ENCODE results near the gene EMC8.

The EMC8 gene

GRCh38 chr16:85752511-85753420 is 46.6 kb downstream of the EMC8 start:
- Mint-ChIP-seq H3K9me3 (no peaks in the 10 kb centered on the region), H3K4me1 (peaks cover 5% of the 10 kb centered on the region), H3K4me3 (no peak overlapping the region), H3K27ac (ENCODE audit: low read depth) (no peak overlapping the region), H3K27me3 (peaks cover 39% of the 10 kb centered on the region), H3K36me3 (ENCODE audit: insufficient read depth) (peaks cover 4% of the 10 kb centered on the region)
- DNase-seq (ENCODE audit: low spot score in 2 of 2) (no peak), ATAC-seq (replicated peaks; ENCODE audit: extremely low read depth, poor library complexity, severe bottlenecking) (no peak)

GRCh38 chr16:85751698-85752501 is 47.4 kb downstream of the EMC8 start:
- ATAC-seq (replicated peaks; ENCODE audit: extremely low read depth, poor library complexity, severe bottlenecking) (no peak), DNase-seq (ENCODE audit: low spot score in 2 of 2) (no peak)

DNA sequence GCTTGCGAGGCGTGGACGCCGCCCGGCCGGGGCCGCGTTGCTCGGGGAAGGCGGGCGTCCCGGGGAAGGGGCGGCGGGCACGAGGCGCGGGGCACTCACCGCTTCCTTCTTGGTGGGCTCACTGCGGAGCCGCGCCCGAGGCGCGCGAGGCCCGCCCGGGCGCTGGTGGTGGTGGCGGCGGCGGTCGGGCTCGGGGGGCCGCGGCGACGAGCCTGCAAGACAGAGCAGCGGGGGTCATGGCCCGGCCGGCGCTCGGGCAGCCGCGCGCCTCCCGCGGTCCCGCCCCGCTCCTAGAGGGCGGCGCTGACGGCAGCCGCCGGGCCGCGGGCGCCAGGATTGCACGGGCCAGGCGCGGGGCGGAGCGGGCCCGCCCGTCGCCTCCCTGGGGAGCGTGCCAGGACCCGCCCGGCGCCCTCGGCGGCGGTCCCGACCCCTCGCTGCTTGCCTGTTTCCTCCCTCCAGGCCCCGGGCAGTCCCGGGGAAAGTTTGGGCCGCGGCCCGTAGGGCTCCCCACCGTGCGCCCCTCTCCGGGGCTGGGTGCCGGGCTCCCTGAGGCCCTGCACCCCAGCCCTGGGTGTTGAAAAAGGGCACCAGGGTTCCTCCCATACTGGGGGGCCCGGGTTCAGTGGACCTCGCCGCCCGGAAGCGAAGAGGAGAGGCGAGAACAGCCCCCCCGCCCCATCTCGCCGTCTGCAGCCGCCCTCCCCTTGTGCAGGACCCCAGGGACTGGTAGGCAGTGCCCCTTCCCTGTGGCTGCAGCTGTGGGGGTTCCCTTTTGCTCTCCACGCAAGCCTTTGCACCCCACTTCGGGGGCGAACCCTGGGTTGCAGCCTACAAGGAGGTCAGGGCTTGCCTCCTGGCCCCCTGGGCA is 48.3 kb downstream of the EMC8 start, which contains the start of gene C16orf74:
Gene C16orf74, minus strand, starts transcription at position 270 of the 871 bp plus-strand sequence. CDS start 15,879 bp downstream, outside the sequence.
- Mint-ChIP-seq H3K4me1 (peaks cover 5% of the 10 kb centered on the region), H3K36me3 (ENCODE audit: insufficient read depth) (peaks cover 2% of the 10 kb centered on the region), H3K9me3 (no peaks in the 10 kb centered on the region), H3K4me3 (peak within 1 kb of the TSS; percentile 77), H3K27ac (ENCODE audit: low read depth) (no peak within 1 kb of the TSS), H3K27me3 (peaks cover 33% of the 10 kb centered on the region)
- DNase-seq (ENCODE audit: low spot score in 2 of 2) (no peak), ATAC-seq (replicated peaks; ENCODE audit: extremely low read depth, poor library complexity, severe bottlenecking) (no peak)

More at GRCh38 chr16:85751698-85752501, 47.4 kb downstream of the EMC8 start:
- peaks cover 39% of the 10 kb centered on the region for H3K27me3 Mint-ChIP-seq
- H3K36me3 Mint-ChIP-seq (ENCODE audit: insufficient read depth) = peaks cover 4% of the 10 kb centered on the region
- no peak overlapping the region for H3K27ac Mint-ChIP-seq (ENCODE audit: low read depth)
- no peaks in the 10 kb centered on the region for H3K9me3 Mint-ChIP-seq
- peaks cover 5% of the 10 kb centered on the region for H3K4me1 Mint-ChIP-seq
- peak overlapping the region; percentile 56 for H3K4me3 Mint-ChIP-seq

DNA sequence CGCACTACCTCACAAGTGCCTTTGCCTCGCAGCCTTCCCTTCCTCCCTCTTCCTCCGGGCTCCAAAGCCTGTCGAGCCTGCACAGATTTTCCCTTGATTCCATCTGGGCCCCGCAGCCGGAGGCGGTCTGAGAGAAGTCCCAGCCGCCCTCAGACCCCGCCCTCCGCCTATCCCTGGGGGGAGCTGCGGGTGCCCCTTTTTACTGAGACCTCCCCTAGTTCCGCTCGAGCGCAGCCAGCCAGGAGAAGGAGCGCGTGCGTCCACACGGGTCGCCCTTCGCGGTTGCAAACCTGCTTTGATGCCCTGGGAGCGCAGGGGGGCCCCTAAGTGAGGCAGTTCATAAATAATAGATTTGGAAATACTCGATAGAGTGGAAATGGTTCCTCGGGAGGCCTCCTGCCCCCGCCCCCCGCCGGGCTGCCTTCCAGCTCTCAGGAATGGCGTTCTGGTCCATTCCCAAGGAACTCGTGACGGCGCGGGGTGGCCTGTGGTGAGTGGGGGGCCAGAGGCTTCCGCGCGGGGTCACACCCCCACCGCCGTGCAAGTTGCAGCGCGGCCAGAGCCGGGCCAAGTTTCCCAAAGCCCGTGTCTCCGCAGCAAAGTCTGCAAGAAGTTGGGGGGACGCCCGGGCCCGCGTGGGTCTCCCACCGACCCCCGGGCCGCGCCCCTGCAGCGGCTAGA is 49.1 kb downstream of the EMC8 start:
- H3K4me1 Mint-ChIP-seq = peaks cover 5% of the 10 kb centered on the region
- peaks cover 29% of the 10 kb centered on the region for H3K27me3 Mint-ChIP-seq
- no peak for ATAC-seq (replicated peaks; ENCODE audit: extremely low read depth, poor library complexity, severe bottlenecking)
- no peak overlapping the region for H3K27ac Mint-ChIP-seq (ENCODE audit: low read depth)
- no peak for DNase-seq (ENCODE audit: low spot score in 2 of 2)
- peaks cover 2% of the 10 kb centered on the region for H3K36me3 Mint-ChIP-seq (ENCODE audit: insufficient read depth)
- H3K4me3 Mint-ChIP-seq = peak overlapping the region; percentile 77
- H3K9me3 Mint-ChIP-seq = no peaks in the 10 kb centered on the region

- ATAC-seq (replicated peaks; ENCODE audit: extremely low read depth, poor library complexity, severe bottlenecking) (no peak), DNase-seq (ENCODE audit: low spot score in 2 of 2) (no peak)
- H3K4me1 Mint-ChIP-seq = peaks cover 5% of the 10 kb centered on the region
- no peaks in the 10 kb centered on the region for H3K9me3 Mint-ChIP-seq
- peak overlapping the region; percentile 77 for H3K4me3 Mint-ChIP-seq
- peaks cover 2% of the 10 kb centered on the region for H3K36me3 Mint-ChIP-seq (ENCODE audit: insufficient read depth)
- H3K27me3 Mint-ChIP-seq = peaks cover 29% of the 10 kb centered on the region
- H3K27ac Mint-ChIP-seq (ENCODE audit: low read depth) = no peak overlapping the region
Measured at GRCh38 chr16:85749771-85750145, 49.6 kb downstream of the EMC8 start.

DNA sequence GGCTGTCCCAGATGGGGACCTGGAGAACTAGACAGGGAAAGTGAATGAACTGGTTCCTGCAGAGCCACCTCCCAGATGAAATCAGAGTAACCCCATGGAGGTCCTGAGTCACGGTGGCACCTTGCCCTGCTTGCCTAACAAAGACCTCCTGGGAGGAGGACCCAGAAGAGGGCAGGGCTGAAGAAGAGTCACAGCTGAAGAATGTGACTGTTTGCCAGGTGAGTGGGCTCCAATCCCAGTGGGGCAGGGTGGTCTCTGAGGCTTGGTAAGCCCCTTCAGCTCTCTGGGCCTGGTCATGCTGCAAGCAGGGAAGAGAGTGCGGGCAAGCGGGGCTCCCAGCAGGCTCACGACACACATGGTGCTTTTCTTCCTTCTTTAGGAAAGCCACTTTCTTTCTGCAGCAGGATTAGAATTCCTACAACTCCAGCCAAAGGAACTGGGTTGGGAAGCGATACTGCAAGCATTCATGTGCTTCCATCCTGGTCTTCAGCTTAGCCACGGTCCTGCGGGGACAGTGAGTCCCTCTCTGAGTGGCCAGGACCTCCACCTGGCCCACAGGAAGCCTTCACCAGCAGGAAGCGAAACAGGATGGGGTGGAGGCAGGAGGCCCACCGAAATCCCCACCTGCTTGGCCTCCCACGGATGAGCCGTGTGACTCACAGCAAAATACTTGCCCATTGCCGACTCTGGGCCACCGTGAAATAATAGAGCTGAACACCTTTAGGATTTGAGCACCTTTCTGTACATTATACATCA is 52.7 kb downstream of the EMC8 start:
- Mint-ChIP-seq H3K4me3 (no peak overlapping the region), H3K27ac (ENCODE audit: low read depth) (no peak overlapping the region), H3K4me1 (peaks cover 5% of the 10 kb centered on the region), H3K36me3 (ENCODE audit: insufficient read depth) (peaks cover 4% of the 10 kb centered on the region), H3K9me3 (no peaks in the 10 kb centered on the region), H3K27me3 (peaks cover 12% of the 10 kb centered on the region)
- ATAC-seq (replicated peaks; ENCODE audit: extremely low read depth, poor library complexity, severe bottlenecking) (no peak), DNase-seq (ENCODE audit: low spot score in 2 of 2) (no peak)

- Mint-ChIP-seq H3K4me1 (peaks cover 17% of the 10 kb centered on the region), H3K27me3 (no peaks in the 10 kb centered on the region), H3K36me3 (ENCODE audit: insufficient read depth) (peaks cover 1% of the 10 kb centered on the region), H3K27ac (ENCODE audit: low read depth) (no peak overlapping the region), H3K4me3 (no peak overlapping the region), H3K9me3 (no peaks in the 10 kb centered on the region)
- no peak for DNase-seq (ENCODE audit: low spot score in 2 of 2)
- no peak for ATAC-seq (replicated peaks; ENCODE audit: extremely low read depth, poor library complexity, severe bottlenecking)
Measured at GRCh38 chr16:85738923-85739715, 60.2 kb downstream of the EMC8 start.

DNA sequence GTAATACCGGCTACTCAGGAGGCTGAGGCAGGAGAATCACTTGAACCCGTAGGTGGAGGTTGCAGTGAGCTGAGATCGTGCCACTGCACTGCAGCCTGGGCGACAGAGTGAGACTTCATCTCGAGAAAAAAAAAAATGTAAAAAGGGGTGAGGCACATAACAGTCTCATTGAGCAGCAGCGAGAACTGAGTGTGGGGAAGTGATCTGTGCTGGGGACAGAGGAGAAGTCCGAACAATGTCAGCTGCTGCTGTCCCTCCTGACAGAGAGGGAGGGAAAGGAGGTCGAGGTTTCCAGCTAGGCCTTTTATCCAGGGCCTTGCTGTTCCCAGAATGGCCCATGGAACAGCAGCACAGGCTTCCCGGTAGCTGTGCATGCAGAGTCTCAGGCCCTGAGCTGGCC is 62.4 kb downstream of the EMC8 start:
- no peaks in the 10 kb centered on the region for H3K36me3 Mint-ChIP-seq (ENCODE audit: insufficient read depth)
- H3K27ac Mint-ChIP-seq (ENCODE audit: low read depth) = no peak overlapping the region
- H3K4me1 Mint-ChIP-seq = peaks cover 17% of the 10 kb centered on the region
- no peak overlapping the region for H3K4me3 Mint-ChIP-seq
- DNase-seq (ENCODE audit: low spot score in 2 of 2) (no peak), ATAC-seq (replicated peaks; ENCODE audit: extremely low read depth, poor library complexity, severe bottlenecking) (no peak)
- H3K27me3 Mint-ChIP-seq = no peaks in the 10 kb centered on the region
- H3K9me3 Mint-ChIP-seq = no peaks in the 10 kb centered on the region

DNA sequence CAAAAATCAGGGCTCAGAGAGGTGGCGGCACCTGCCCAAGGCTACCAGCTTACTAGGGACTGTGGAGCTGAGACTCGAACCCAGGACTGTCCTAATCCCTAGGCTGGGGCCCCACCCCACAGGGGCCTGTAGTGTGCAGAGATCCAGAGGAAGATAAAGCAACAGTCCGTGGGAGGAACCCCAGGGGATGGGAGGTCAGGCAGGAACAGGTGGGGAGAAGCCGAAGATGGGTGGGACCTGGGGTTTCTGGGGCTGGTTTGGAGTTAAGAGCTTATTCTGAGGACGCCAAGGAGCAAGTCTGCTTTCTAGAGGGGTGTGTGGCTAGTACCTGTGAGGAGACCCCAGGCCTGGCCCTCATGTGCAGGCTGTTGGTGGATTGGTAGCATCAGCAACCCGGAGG is 63.4 kb downstream of the EMC8 start:
- ATAC-seq (replicated peaks; ENCODE audit: extremely low read depth, poor library complexity, severe bottlenecking) = no peak
- Mint-ChIP-seq H3K4me1 (peaks cover 17% of the 10 kb centered on the region), H3K4me3 (peak overlapping the region; percentile 59), H3K27me3 (no peaks in the 10 kb centered on the region), H3K27ac (ENCODE audit: low read depth) (peak overlapping the region; percentile 25), H3K9me3 (no peaks in the 10 kb centered on the region), H3K36me3 (ENCODE audit: insufficient read depth) (no peaks in the 10 kb centered on the region)
- DNase-seq (ENCODE audit: low spot score in 2 of 2) = no peak

- ATAC-seq (replicated peaks; ENCODE audit: extremely low read depth, poor library complexity, severe bottlenecking) (peak; percentile 87), DNase-seq (ENCODE audit: low spot score in 2 of 2) (peak; percentile 26 to 32)
- Mint-ChIP-seq H3K36me3 (ENCODE audit: insufficient read depth) (no peaks in the 10 kb centered on the region), H3K4me1 (peaks cover 22% of the 10 kb centered on the region), H3K4me3 (peak overlapping the region; percentile 59), H3K27me3 (no peaks in the 10 kb centered on the region), H3K27ac (ENCODE audit: low read depth) (peak overlapping the region; percentile 25), H3K9me3 (no peaks in the 10 kb centered on the region)
Measured at GRCh38 chr16:85735225-85735635, 64.1 kb downstream of the EMC8 start.
